ENCODE data around the gene ADAMTS6. TPM values are rescaled to one million over a fixed set of nuclear protein-coding genes. Genes with fewer than 3 reads are reported as not detected.

Gene ADAMTS6
- total RNA-seq, 2 donors from 2014 or later: 0.91 to 20.7 TPM

DNA sequence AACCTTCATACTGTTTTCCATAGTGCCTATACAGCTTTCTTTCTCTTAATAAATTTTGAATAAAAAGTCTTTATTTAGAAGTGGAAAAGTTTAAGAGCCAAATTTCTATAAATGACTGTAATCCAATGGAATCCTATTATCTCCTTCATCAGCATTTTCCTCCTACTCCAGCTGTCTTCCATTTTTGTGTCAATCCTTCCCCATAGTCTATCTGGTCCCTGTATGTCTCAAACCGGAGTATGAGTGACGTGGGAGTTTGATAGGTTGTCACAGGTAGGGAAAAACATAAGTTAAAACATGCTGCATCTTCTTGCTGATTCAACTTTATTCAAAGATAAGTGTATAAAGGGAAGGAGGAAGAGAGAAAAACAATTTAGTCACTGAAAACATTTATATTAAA, 70.4 kb downstream of the ADAMTS6 start:
- TF ChIP-seq POLR2A (IDR thresholded peaks at IDR 0.05): no peak
- H3K4me3 ChIP-seq: no peak overlapping the region
- H3K27ac ChIP-seq: no peak overlapping the region
- 93% methylated on average over 2 of the region's 2 CpGs for WGBS
- no peaks in the 10 kb centered on the region for H3K9me3 ChIP-seq
- intact Hi-C loops (cut with DNase I): no loop called here
- no peaks in the 10 kb centered on the region for H3K4me1 ChIP-seq (replicated peaks)
- no peaks in the 10 kb centered on the region for H3K27me3 ChIP-seq (replicated peaks; ENCODE audit: insufficient read depth)
- H3K36me3 ChIP-seq: no peaks in the 10 kb centered on the region
- no peak for DNase-seq (ENCODE audit: low spot score)

GRCh38 chr5:65395526-65396155, 86.1 kb downstream of the ADAMTS6 start:
- H3K27me3 ChIP-seq (replicated peaks; ENCODE audit: insufficient read depth): no peaks in the 10 kb centered on the region
- H3K4me1 ChIP-seq (replicated peaks): no peaks in the 10 kb centered on the region
- H3K27ac ChIP-seq: no peak overlapping the region
- intact Hi-C loops (cut with DNase I): no loop called here
- no peaks in the 10 kb centered on the region for H3K36me3 ChIP-seq
- WGBS: 23% methylated on average over 2 of the region's 2 CpGs
- no peak for DNase-seq (ENCODE audit: low spot score)
- H3K9me3 ChIP-seq: no peaks in the 10 kb centered on the region
- no peak for TF ChIP-seq POLR2AphosphoS5 (IDR thresholded peaks at IDR 0.05)
- TF ChIP-seq, protein P1, sequence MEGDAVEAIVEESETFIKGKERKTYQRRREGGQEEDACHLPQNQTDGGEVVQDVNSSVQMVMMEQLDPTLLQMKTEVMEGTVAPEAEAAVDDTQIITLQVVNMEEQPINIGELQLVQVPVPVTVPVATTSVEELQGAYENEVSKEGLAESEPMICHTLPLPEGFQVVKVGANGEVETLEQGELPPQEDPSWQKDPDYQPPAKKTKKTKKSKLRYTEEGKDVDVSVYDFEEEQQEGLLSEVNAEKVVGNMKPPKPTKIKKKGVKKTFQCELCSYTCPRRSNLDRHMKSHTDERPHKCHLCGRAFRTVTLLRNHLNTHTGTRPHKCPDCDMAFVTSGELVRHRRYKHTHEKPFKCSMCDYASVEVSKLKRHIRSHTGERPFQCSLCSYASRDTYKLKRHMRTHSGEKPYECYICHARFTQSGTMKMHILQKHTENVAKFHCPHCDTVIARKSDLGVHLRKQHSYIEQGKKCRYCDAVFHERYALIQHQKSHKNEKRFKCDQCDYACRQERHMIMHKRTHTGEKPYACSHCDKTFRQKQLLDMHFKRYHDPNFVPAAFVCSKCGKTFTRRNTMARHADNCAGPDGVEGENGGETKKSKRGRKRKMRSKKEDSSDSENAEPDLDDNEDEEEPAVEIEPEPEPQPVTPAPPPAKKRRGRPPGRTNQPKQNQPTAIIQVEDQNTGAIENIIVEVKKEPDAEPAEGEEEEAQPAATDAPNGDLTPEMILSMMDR (IDR thresholded peaks at IDR 0.05): no peak
- no peak for TF ChIP-seq POLR2A (IDR thresholded peaks at IDR 0.05)
- no peak overlapping the region for H3K4me3 ChIP-seq

- intact Hi-C loops (cut with DNase I): no loop called here
- no peak for TF ChIP-seq POLR2AphosphoS5 (IDR thresholded peaks at IDR 0.05)
- TF ChIP-seq, protein P1 (IDR thresholded peaks at IDR 0.05): no peak
- TF ChIP-seq POLR2A (IDR thresholded peaks at IDR 0.05): no peak
- no peak overlapping the region for H3K4me3 ChIP-seq
- no peaks in the 10 kb centered on the region for H3K4me1 ChIP-seq (replicated peaks)
- H3K9me3 ChIP-seq: no peaks in the 10 kb centered on the region
- DNase-seq (ENCODE audit: low spot score): no peak
- H3K27ac ChIP-seq: no peak overlapping the region
- H3K27me3 ChIP-seq (replicated peaks; ENCODE audit: insufficient read depth): no peaks in the 10 kb centered on the region
- no peaks in the 10 kb centered on the region for H3K36me3 ChIP-seq
- 50% methylated on average over 2 of the region's 2 CpGs for WGBS
Observed at GRCh38 chr5:65394087-65394486, 87.6 kb downstream of the ADAMTS6 start.

DNA sequence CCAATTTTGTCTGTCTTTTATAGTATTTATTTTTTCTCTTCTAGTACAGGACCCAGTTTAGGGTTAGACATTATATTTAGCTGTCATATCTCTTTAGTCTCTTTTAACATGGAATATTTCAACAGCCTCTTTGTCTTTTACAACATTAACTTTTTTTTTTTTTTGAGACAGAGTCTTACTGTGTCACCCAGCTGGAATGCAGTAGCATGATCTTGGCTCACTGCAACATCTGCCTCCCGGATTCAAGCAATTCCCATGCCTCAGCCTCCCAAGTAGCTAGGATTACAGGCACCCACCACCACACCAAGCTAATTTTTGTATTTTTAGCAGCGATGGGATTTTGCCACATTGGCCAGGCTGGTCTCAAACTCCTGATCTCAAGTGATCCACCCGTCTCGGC, 90.1 kb downstream of the ADAMTS6 start:
- no peaks in the 10 kb centered on the region for H3K9me3 ChIP-seq
- no peaks in the 10 kb centered on the region for H3K36me3 ChIP-seq
- 90% methylated on average over 4 of the region's 4 CpGs for WGBS
- intact Hi-C loops (cut with DNase I): no loop called here
- DNase-seq (ENCODE audit: low spot score): no peak
- TF ChIP-seq POLR2AphosphoS5 (IDR thresholded peaks at IDR 0.05): no peak
- no peak for TF ChIP-seq POLR2A (IDR thresholded peaks at IDR 0.05)
- TF ChIP-seq, protein P1 (IDR thresholded peaks at IDR 0.05): no peak
- no peak overlapping the region for H3K27ac ChIP-seq
- H3K27me3 ChIP-seq (replicated peaks; ENCODE audit: insufficient read depth): no peaks in the 10 kb centered on the region
- H3K4me3 ChIP-seq: no peak overlapping the region
- H3K4me1 ChIP-seq (replicated peaks): no peaks in the 10 kb centered on the region

DNA sequence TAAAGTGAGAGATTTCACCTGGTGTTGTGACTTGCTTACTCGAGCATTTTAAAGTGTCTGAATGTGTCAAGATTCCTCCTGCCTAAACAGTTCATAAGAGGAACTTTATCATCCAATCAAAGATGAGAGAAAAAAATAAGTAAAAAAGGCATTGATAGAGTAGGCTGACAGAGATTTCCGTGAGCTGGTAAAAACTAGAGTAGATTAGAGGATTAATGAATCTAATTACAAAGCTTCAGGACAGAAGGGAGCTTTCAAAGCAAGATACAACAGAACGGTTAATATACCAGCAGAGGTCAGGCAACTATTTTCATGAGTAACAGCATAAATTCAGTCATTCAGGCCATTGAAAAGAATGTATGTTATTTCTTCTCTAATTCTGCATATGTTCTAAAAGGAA, 91.5 kb downstream of the ADAMTS6 start:
- no peak overlapping the region for H3K4me3 ChIP-seq
- no peaks in the 10 kb centered on the region for H3K36me3 ChIP-seq
- TF ChIP-seq POLR2AphosphoS5 (IDR thresholded peaks at IDR 0.05): no peak
- TF ChIP-seq, protein P1 (IDR thresholded peaks at IDR 0.05): no peak
- no peaks in the 10 kb centered on the region for H3K9me3 ChIP-seq
- no peaks in the 10 kb centered on the region for H3K27me3 ChIP-seq (replicated peaks; ENCODE audit: insufficient read depth)
- no peaks in the 10 kb centered on the region for H3K4me1 ChIP-seq (replicated peaks)
- H3K27ac ChIP-seq: no peak overlapping the region
- WGBS: 77% methylated on average over 3 of the region's 3 CpGs
- intact Hi-C loops (cut with DNase I): no loop called here
- no peak for DNase-seq (ENCODE audit: low spot score)
